GM20000 (cell line): Measurements from ENCODE around the gene BLMH.

Experiments
- DNase-seq: peaks from one replicate; pipeline ENCODE4 v3.0.0; 2012; ENCODE audit warnings: low spot score
- CTCF ChIP-seq: IDR thresholded peaks from 2 replicates; pipeline ENCODE4 v1.5.1; 2012; ENCODE audit warnings: mild to moderate bottlenecking, control low read depth; ENCODE audit errors: extremely low read depth, missing control alignments

The BLMH gene

GRCh38 chr17:30222251-30222650, 69.5 kb downstream of the BLMH start:
- no peak for DNase-seq
- no peak for TF ChIP-seq CTCF

- DNase-seq: no peak
- TF ChIP-seq CTCF: no peak
These were observed 70.4 kb downstream of the BLMH start for GRCh38 chr17:30221346-30221745.

GRCh38 chr17:30220414-30220813, 71.3 kb downstream of the BLMH start:
- no peak for DNase-seq
- TF ChIP-seq CTCF: no peak

- no peak for TF ChIP-seq CTCF
- no peak for DNase-seq
These were observed 71.9 kb downstream of the BLMH start for GRCh38 chr17:30219833-30220232.

- no peak for DNase-seq
- no peak for TF ChIP-seq CTCF
These were observed 72.4 kb downstream of the BLMH start for GRCh38 chr17:30219315-30219714.

- peak; percentile 52 for DNase-seq
- no peak for TF ChIP-seq CTCF
These were observed 72.9 kb downstream of the BLMH start for GRCh38 chr17:30218799-30219198.

- DNase-seq: no peak
- no peak for TF ChIP-seq CTCF
These were observed 73.9 kb downstream of the BLMH start for GRCh38 chr17:30217746-30218245.

- no peak for DNase-seq
- no peak for TF ChIP-seq CTCF
These were observed 74.7 kb downstream of the BLMH start for GRCh38 chr17:30217054-30217453.
